Neural progenitor cell (in vitro differentiated cells): ENCODE data around the gene PPP6R3. TPM values are rescaled to one million over a fixed set of nuclear protein-coding genes. Genes with fewer than 3 reads are reported as not detected.

Source experiments
- DNase-seq: peaks from one replicate; pipeline ENCODE4 v3.0.0-alpha.2; 2016; ENCODE audit warnings: low spot score
- H2AFZ ChIP-seq: fragments of 200-600 bp; sonication (generic); replicated peaks from 2 replicates; pipeline ENCODE4 v1.6.1; 2016; ENCODE audit warnings: antibody characterized with exemption
- H3F3A ChIP-seq: fragments of 200-600 bp; sonication (generic); 2 replicates; pipeline ENCODE4 v1.6.1; 2016; ENCODE audit warnings: antibody characterized with exemption, low read depth
- H3K27ac ChIP-seq: fragments of 200-600 bp; sonication (generic); 2 replicates; pipeline ENCODE4 v1.5.1; 2016; ENCODE audit warnings: mild to moderate bottlenecking
- H3K27me3 ChIP-seq: fragments of 200-600 bp; sonication (generic); 2 replicates; pipeline ENCODE4 v1.6.1; 2016; ENCODE audit warnings: mild to moderate bottlenecking, moderate library complexity
- H3K36me3 ChIP-seq: fragments of 200-600 bp; sonication (generic); 2 replicates; pipeline ENCODE4 v1.5.1; 2016
- H3K4me1 ChIP-seq: fragments of 200-600 bp; sonication (generic); 2 replicates; pipeline ENCODE4 v1.6.1; 2016; ENCODE audit warnings: mixed run types
- H3K4me2 ChIP-seq: fragments of 200-600 bp; sonication (generic); 2 replicates; pipeline ENCODE4 v1.6.1; 2016
- H3K4me3 ChIP-seq: fragments of 200-600 bp; sonication (generic); 2 replicates; pipeline ENCODE4 v1.5.1; 2016
- H3K79me2 ChIP-seq: fragments of 200-600 bp; sonication (generic); 2 replicates; pipeline ENCODE4 v1.6.1; 2016; ENCODE audit warnings: low read depth
- H3K9ac ChIP-seq: fragments of 200-600 bp; sonication (generic); 2 replicates; pipeline ENCODE4 v1.6.1; 2016
- H3K9me3 ChIP-seq: fragments of 200-600 bp; sonication (generic); 2 replicates; pipeline ENCODE4 v1.5.1; 2016; ENCODE audit warnings: low read depth
- H4K20me1 ChIP-seq: fragments of 200-600 bp; sonication (generic); 2 replicates; pipeline ENCODE4 v1.6.1; 2016; ENCODE audit warnings: low read depth
- H3K27ac Mint-ChIP-seq: 3 replicates; pipeline ENCODE4 v1.8.0; 2021; ENCODE audit warnings: mixed read lengths
- H3K27me3 Mint-ChIP-seq: 2 replicates; pipeline ENCODE4 v1.8.0; 2022; ENCODE audit warnings: low read depth, mild to moderate bottlenecking, inconsistent platforms, moderate library complexity, mixed read lengths; ENCODE audit not compliant: insufficient read depth
- H3K36me3 Mint-ChIP-seq: 3 replicates; pipeline ENCODE4 v1.8.0; 2021; ENCODE audit warnings: mixed read lengths
- H3K4me1 Mint-ChIP-seq: 3 replicates; pipeline ENCODE4 v1.8.0; 2021; ENCODE audit warnings: mixed read lengths
- H3K4me3 Mint-ChIP-seq: 3 replicates; pipeline ENCODE4 v1.8.0; 2021; ENCODE audit warnings: mild to moderate bottlenecking, moderate library complexity, mixed read lengths
- H3K9me3 Mint-ChIP-seq: 3 replicates; pipeline ENCODE4 v1.8.0; 2020; ENCODE audit warnings: mixed read lengths
- EZH2 ChIP-seq: fragments of 200-600 bp; sonication (generic); IDR thresholded peaks from 2 replicates; pipeline ENCODE4 v1.6.1; 2017; ENCODE audit warnings: antibody characterized with exemption, mild to moderate bottlenecking, moderate library complexity
- EZH2phosphoT487 ChIP-seq: fragments of 200-600 bp; sonication (generic); IDR thresholded peaks from 2 replicates; pipeline ENCODE4 v1.6.1; 2017; ENCODE audit warnings: antibody characterized with exemption
- total RNA-seq: library from RNA; depleted of rRNA; stranded (reverse); fragments of >200 nt; gene quantifications from 2 replicates; pipeline ENCODE4 v1.2.3, GENCODE V29; 2015; ENCODE audit warnings: low replicate concordance
- TF ChIP-seq, protein P1 (sequence below): fragments of 200-600 bp; sonication (generic); IDR thresholded peaks from 2 replicates; pipeline ENCODE4 v1.5.1; 2017; ENCODE audit warnings: antibody characterized with exemption, mild to moderate bottlenecking

PPP6R3 gene
- total RNA-seq, 1 donor from 2014 or later: 197 TPM

DNA sequence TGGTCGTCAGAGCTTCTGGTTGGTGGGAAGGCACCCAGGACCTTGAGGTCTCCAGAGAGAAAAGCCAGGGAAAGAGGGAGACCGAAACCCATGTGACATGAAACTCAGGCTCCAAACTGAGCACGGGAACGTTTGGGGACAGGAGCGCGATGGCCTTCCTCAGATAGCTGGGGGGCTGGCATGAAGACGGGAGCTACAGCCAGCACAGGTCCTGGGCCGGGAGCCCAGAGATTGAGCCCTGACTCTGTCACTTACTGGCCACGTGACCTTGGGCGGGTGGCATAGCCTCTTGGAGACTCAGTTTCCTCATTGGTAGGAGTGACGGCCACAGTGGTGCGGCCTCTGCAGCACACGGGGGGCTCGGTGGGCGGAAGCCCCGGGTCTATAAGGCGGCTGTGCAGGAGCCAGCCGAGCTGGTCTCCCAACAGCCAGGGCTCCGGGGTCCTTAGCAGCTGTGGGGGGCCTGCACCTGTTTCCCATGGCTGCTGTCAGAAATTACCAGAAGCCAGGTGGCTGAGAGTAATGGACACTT lies 36.4 kb upstream of the PPP6R3 start:
- H3K27me3 ChIP-seq: no peaks in the 10 kb centered on the region
- H3K27ac Mint-ChIP-seq: peak overlapping the region; percentile 66
- DNase-seq: no peak
- TF ChIP-seq EZH2phosphoT487: no peak
- TF ChIP-seq, protein P1, sequence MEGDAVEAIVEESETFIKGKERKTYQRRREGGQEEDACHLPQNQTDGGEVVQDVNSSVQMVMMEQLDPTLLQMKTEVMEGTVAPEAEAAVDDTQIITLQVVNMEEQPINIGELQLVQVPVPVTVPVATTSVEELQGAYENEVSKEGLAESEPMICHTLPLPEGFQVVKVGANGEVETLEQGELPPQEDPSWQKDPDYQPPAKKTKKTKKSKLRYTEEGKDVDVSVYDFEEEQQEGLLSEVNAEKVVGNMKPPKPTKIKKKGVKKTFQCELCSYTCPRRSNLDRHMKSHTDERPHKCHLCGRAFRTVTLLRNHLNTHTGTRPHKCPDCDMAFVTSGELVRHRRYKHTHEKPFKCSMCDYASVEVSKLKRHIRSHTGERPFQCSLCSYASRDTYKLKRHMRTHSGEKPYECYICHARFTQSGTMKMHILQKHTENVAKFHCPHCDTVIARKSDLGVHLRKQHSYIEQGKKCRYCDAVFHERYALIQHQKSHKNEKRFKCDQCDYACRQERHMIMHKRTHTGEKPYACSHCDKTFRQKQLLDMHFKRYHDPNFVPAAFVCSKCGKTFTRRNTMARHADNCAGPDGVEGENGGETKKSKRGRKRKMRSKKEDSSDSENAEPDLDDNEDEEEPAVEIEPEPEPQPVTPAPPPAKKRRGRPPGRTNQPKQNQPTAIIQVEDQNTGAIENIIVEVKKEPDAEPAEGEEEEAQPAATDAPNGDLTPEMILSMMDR: no peak
- TF ChIP-seq EZH2: no peak
- no peak overlapping the region for H3K4me3 Mint-ChIP-seq
- H3K27me3 Mint-ChIP-seq: no peaks in the 10 kb centered on the region
- H3K4me3 ChIP-seq: no peak overlapping the region
- H3K36me3 Mint-ChIP-seq: peaks cover 20% of the 10 kb centered on the region
- H3K36me3 ChIP-seq: no peaks in the 10 kb centered on the region
- H4K20me1 ChIP-seq: no peaks in the 10 kb centered on the region
- H3K79me2 ChIP-seq: no peaks in the 10 kb centered on the region
- peaks cover 19% of the 10 kb centered on the region for H3K4me1 Mint-ChIP-seq
- peaks cover 8% of the 10 kb centered on the region for H3K9me3 Mint-ChIP-seq
- no peak overlapping the region for H2AFZ ChIP-seq
- no peaks in the 10 kb centered on the region for H3F3A ChIP-seq
- H3K27ac ChIP-seq: no peak overlapping the region
- no peaks in the 10 kb centered on the region for H3K4me1 ChIP-seq
- H3K4me2 ChIP-seq: no peak overlapping the region
- no peaks in the 10 kb centered on the region for H3K9me3 ChIP-seq
- no peak overlapping the region for H3K9ac ChIP-seq

DNA sequence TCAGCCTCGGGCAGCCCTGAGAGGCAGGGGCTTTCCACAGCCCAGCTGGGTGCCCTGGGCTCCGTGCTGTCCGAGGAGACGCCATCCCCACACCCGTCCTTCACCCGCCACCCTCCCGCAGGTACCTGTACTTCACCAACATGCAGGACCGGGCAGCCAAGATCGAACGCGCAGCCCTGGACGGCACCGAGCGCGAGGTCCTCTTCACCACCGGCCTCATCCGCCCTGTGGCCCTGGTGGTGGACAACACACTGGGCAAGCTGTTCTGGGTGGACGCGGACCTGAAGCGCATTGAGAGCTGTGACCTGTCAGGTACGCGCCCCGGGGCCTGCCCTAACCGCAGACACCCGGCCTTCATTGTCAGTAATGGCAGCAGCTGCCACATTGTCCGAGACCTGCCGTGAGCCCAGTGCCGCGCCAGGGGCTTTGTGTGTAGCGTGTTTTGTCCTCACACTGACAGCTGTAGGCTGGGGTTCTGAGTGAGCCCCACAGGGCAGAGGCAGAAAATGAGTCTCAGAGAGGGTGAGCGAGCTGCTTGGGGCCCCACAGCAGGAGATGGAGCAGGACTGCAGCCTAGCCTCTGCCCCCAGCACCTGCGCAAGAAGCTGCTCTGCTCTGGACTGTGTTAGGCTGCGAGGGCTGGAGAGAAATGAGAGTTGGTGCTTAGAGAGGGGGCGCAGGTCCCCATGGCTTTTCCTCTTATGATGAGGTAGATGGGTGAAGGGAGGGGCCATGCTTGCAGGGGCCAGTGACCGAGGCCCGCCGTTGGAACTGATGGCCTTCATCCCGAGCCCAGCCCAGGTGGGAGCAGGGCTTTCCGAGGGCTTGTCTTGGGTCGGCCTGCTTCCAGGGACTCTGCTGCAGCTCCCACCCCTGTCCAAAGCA lies 35.3 kb upstream of the PPP6R3 start:
- H3K4me1 Mint-ChIP-seq: peaks cover 19% of the 10 kb centered on the region
- no peak overlapping the region for H2AFZ ChIP-seq
- H3F3A ChIP-seq: no peaks in the 10 kb centered on the region
- no peaks in the 10 kb centered on the region for H3K27me3 Mint-ChIP-seq
- no peak overlapping the region for H3K4me3 Mint-ChIP-seq
- no peak for DNase-seq
- no peaks in the 10 kb centered on the region for H3K27me3 ChIP-seq
- no peak for TF ChIP-seq EZH2phosphoT487
- no peak for TF ChIP-seq EZH2
- TF ChIP-seq, protein P1: no peak
- no peaks in the 10 kb centered on the region for H3K79me2 ChIP-seq
- H3K9ac ChIP-seq: no peak overlapping the region
- peak overlapping the region; percentile 46 for H3K27ac Mint-ChIP-seq
- H3K27ac ChIP-seq: no peak overlapping the region
- H3K4me2 ChIP-seq: no peak overlapping the region
- H3K36me3 Mint-ChIP-seq: peaks cover 25% of the 10 kb centered on the region
- H4K20me1 ChIP-seq: no peaks in the 10 kb centered on the region
- peaks cover 17% of the 10 kb centered on the region for H3K9me3 Mint-ChIP-seq
- H3K9me3 ChIP-seq: peaks cover 6% of the 10 kb centered on the region
- H3K4me1 ChIP-seq: no peaks in the 10 kb centered on the region
- H3K36me3 ChIP-seq: peaks cover 6% of the 10 kb centered on the region
- H3K4me3 ChIP-seq: no peak overlapping the region

DNA sequence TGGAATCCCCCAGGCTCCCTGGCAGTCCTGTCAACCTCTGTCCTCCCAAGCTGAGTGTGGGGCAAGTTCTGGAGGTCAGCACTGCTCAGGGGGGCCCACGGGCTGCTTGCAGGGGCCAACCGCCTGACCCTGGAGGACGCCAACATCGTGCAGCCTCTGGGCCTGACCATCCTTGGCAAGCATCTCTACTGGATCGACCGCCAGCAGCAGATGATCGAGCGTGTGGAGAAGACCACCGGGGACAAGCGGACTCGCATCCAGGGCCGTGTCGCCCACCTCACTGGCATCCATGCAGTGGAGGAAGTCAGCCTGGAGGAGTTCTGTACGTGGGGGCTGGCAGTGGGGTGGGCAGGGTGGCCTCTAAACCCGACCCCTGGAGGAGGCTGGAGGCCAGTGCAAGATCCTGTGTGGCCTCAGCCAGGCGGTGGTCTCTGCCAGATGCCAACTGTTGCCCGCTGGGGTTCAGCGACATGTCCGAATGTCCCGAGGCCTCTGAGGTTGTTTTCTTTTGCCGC lies 34.6 kb upstream of the PPP6R3 start:
- H3K4me1 ChIP-seq: no peaks in the 10 kb centered on the region
- no peaks in the 10 kb centered on the region for H3F3A ChIP-seq
- no peak overlapping the region for H3K9ac ChIP-seq
- Mint-ChIP-seq H3K9me3 (peaks cover 21% of the 10 kb centered on the region), H3K27ac (no peak overlapping the region), H3K27me3 (peaks cover 3% of the 10 kb centered on the region), H3K4me1 (peaks cover 19% of the 10 kb centered on the region), H3K36me3 (peaks cover 28% of the 10 kb centered on the region), H3K4me3 (no peak overlapping the region)
- TF ChIP-seq EZH2 (no peak), EZH2phosphoT487 (no peak)
- TF ChIP-seq, protein P1: no peak
- H3K36me3 ChIP-seq: peaks cover 6% of the 10 kb centered on the region
- H3K27ac ChIP-seq: no peak overlapping the region
- H3K27me3 ChIP-seq: no peaks in the 10 kb centered on the region
- no peak overlapping the region for H2AFZ ChIP-seq
- H4K20me1 ChIP-seq: no peaks in the 10 kb centered on the region
- DNase-seq: no peak
- H3K9me3 ChIP-seq: peaks cover 6% of the 10 kb centered on the region
- no peak overlapping the region for H3K4me3 ChIP-seq
- H3K4me2 ChIP-seq: no peak overlapping the region
- no peaks in the 10 kb centered on the region for H3K79me2 ChIP-seq
